HEK293 (cell line): Measurements from ENCODE around the gene NMRK2.
A peak's percentile ranks its signal among the peaks of the same experiment; 100 is the strongest.

Source experiments
- CTCF ChIA-PET: fragments of 350-600 bp; formaldehyde crosslinking; extraction: SDS; loops from one replicate; lab custom pipeline; 2021; ENCODE audit warnings: antibody characterized with exemption; lab: Yijun Ruan, JAX
- POLR2A ChIA-PET: fragments of 300-600 bp; formaldehyde crosslinking; extraction: SDS; loops from one replicate; lab custom pipeline; 2020; ENCODE audit warnings: antibody characterized with exemption, inconsistent platforms; lab: Yijun Ruan, JAX
- H3K27ac ChIP-seq: fragments of 200-500 bp; sonication (Bioruptor generic); 2 replicates; pipeline ENCODE4 v1.5.1; 2014; ENCODE audit warnings: low read depth, low read length, control low read depth, inconsistent platforms; ENCODE audit errors: extremely low read depth
- H3K36me3 ChIP-seq, 2 experiments: fragments of 200-500 bp in 1 of 2; sonication (Bioruptor generic) in 1 of 2; 1 replicate in 1 of 2; 2 replicates in 1 of 2; pipeline ENCODE4 v1.5.1; 2014 to 2017; ENCODE audit warnings: inconsistent platforms in 2 of 2, low read length in 2 of 2; ENCODE audit not compliant: control insufficient read depth in 2 of 2, insufficient read depth in 1 of 2
- H3K4me1 ChIP-seq: fragments of 200-500 bp; sonication (Bioruptor generic); 2 replicates; pipeline ENCODE4 v1.5.1; 2014; ENCODE audit warnings: mild to moderate bottlenecking, low read length, inconsistent platforms; ENCODE audit not compliant: control insufficient read depth, insufficient read depth
- H3K4me3 ChIP-seq: 2 replicates; pipeline ENCODE4 v1.5.1; 2011; ENCODE audit warnings: low read depth, mild to moderate bottlenecking, control low read depth, low read length, moderate library complexity
- H3K9me3 ChIP-seq: fragments of 200-500 bp; sonication (Bioruptor generic); 2 replicates; pipeline ENCODE4 v1.5.1; 2014; ENCODE audit warnings: low read depth, low read length, inconsistent platforms; ENCODE audit not compliant: control insufficient read depth, insufficient read depth
- HIC1 ChIP-seq: fragments of 450-650 bp; formaldehyde crosslinking; IDR thresholded peaks from 2 replicates; pipeline ENCODE4 v1.5.1; 2016; ENCODE audit warnings: missing biosample characterization, missing genetic modification characterization
- IKZF3 ChIP-seq: fragments of 450-650 bp; IDR thresholded peaks from 2 replicates; pipeline ENCODE4 v1.5.0; 2018; ENCODE audit warnings: missing biosample characterization, mild to moderate bottlenecking, missing genetic modification characterization, moderate library complexity
- KLF8 ChIP-seq: fragments of 450-650 bp; formaldehyde crosslinking; IDR thresholded peaks from 2 replicates; pipeline ENCODE4 v1.5.1; 2016; ENCODE audit warnings: missing biosample characterization, missing genetic modification characterization
- PRDM10 ChIP-seq: fragments of 450-650 bp; formaldehyde crosslinking; IDR thresholded peaks from 2 replicates; pipeline ENCODE4 v1.5.1; 2016; ENCODE audit warnings: missing biosample characterization, missing genetic modification characterization
- PRDM4 ChIP-seq: fragments of 450-650 bp; formaldehyde crosslinking; IDR thresholded peaks from 2 replicates; pipeline ENCODE4 v1.5.1; 2017; ENCODE audit warnings: missing biosample characterization, missing genetic modification characterization
- ZNF184 ChIP-seq: fragments of 450-650 bp; IDR thresholded peaks from 2 replicates; pipeline ENCODE4 v1.5.1; 2018; ENCODE audit warnings: missing biosample characterization, mild to moderate bottlenecking, missing genetic modification characterization
- ZNF341 ChIP-seq: fragments of 450-650 bp; formaldehyde crosslinking; IDR thresholded peaks from 2 replicates; pipeline ENCODE4; 2016; ENCODE audit warnings: low read depth, missing biosample characterization, missing genetic modification characterization
- ZNF394 ChIP-seq: fragments of 450-650 bp; formaldehyde crosslinking; IDR thresholded peaks from 2 replicates; pipeline ENCODE4 v1.5.1; 2016; ENCODE audit warnings: missing biosample characterization, missing genetic modification characterization, mild to moderate bottlenecking, moderate library complexity, borderline replicate concordance
- ZNF488 ChIP-seq: fragments of 450-650 bp; formaldehyde crosslinking; IDR thresholded peaks from 2 replicates; pipeline ENCODE4 v1.5.1; 2016; ENCODE audit warnings: missing biosample characterization, missing genetic modification characterization
- ZNF549 ChIP-seq: fragments of 450-650 bp; IDR thresholded peaks from 2 replicates; pipeline ENCODE4 v1.5.1; 2018; ENCODE audit warnings: missing biosample characterization, missing genetic modification characterization, mild to moderate bottlenecking, inconsistent platforms, moderate library complexity
- ZNF600 ChIP-seq: fragments of 450-650 bp; formaldehyde crosslinking; IDR thresholded peaks from 2 replicates; pipeline ENCODE4 v1.5.1; 2016; ENCODE audit warnings: missing biosample characterization, missing genetic modification characterization
- ZXDB ChIP-seq: fragments of 450-650 bp; formaldehyde crosslinking; IDR thresholded peaks from 2 replicates; pipeline ENCODE4 v1.5.1; 2016; ENCODE audit warnings: missing biosample characterization, missing genetic modification characterization
- TF ChIP-seq, protein P1 (sequence below): fragments of 450-650 bp; IDR thresholded peaks from 2 replicates; pipeline ENCODE4 v1.5.1; 2018; ENCODE audit warnings: missing biosample characterization, mild to moderate bottlenecking, missing genetic modification characterization
- TF ChIP-seq, protein P2 (sequence below): fragments of 450-650 bp; formaldehyde crosslinking; IDR thresholded peaks from 2 replicates; pipeline ENCODE4 v1.5.1; 2016; ENCODE audit warnings: missing biosample characterization, missing genetic modification characterization
- TF ChIP-seq, protein P3 (sequence below): fragments of 450-650 bp; formaldehyde crosslinking; IDR thresholded peaks from 2 replicates; pipeline ENCODE4 v1.5.1; 2016; ENCODE audit warnings: missing biosample characterization, missing genetic modification characterization

Gene NMRK2

GRCh38 chr19:3975144-3975543, 42.3 kb downstream of the NMRK2 start:
- CTCF ChIA-PET: interaction anchor here (1.2 kb wide), 1 partner anchor 12 kb away, joined by 4 read pairs; no protein-coding TSS in a partner anchor
- H3K27ac ChIP-seq: no peak overlapping the region
- no peaks in the 10 kb centered on the region for H3K9me3 ChIP-seq
- no peak overlapping the region for H3K4me3 ChIP-seq
- POLR2A ChIA-PET: interaction anchor here (0.8 to 2.8 kb wide), 5 partner anchors 11 to 42 kb away, joined by 3 to 24 read pairs (median 4); partner anchors contain the start of genes EEF2 and NMRK2
- no peaks in the 10 kb centered on the region for H3K4me1 ChIP-seq
- TF ChIP-seq PRDM10 (tag by site-specific recombination): peak; percentile 89
- TF ChIP-seq HIC1 (tag by site-specific recombination): peak; percentile 49
- TF ChIP-seq KLF8 (tag by site-specific recombination): peak; percentile 41; the same call in 1 of the 2 replicates
- no peak for TF ChIP-seq ZNF488 (tag by site-specific recombination)
- TF ChIP-seq, all 188 proteins: peak for 3
- H3K36me3 ChIP-seq: peaks cover 18 to 50% of the 10 kb centered on the region in 2 experiments; a peak in 2 of 3 replicates

- CTCF ChIA-PET: interaction anchor here (1.2 kb wide), 1 partner anchor 12 kb away, joined by 4 read pairs; no protein-coding TSS in a partner anchor
- Histone ChIP-seq H3K4me3 (no peak overlapping the region), H3K4me1 (no peaks in the 10 kb centered on the region), H3K27ac (no peak overlapping the region), H3K36me3 (peaks cover 18 to 55% of the 10 kb centered on the region in 2 experiments; a peak in 2 of 3 replicates), H3K9me3 (no peaks in the 10 kb centered on the region)
- POLR2A ChIA-PET: interaction anchor here (0.6 to 2.8 kb wide), 5 partner anchors 10 to 168 kb away, joined by 3 to 24 read pairs (median 4); partner anchors contain the start of genes EEF2 and NMRK2
- TF ChIP-seq IKZF3 (peak; percentile 28; the same call in 1 of the 2 replicates), ZNF549 (tag by site-specific recombination) (no peak), PRDM4 (tag by site-specific recombination) (peak; percentile 56; the same call in 1 of the 2 replicates), ZXDB (0 out of 2 replicates have a peak, but pooled peaks have one; percentile 15), ZNF600 (tag by site-specific recombination) (peak; percentile 95), ZNF394 (tag by site-specific recombination) (no peak), ZNF341 (tag by site-specific recombination) (no peak), ZNF184 (tag by site-specific recombination) (no peak)
- TF ChIP-seq, protein P1, sequence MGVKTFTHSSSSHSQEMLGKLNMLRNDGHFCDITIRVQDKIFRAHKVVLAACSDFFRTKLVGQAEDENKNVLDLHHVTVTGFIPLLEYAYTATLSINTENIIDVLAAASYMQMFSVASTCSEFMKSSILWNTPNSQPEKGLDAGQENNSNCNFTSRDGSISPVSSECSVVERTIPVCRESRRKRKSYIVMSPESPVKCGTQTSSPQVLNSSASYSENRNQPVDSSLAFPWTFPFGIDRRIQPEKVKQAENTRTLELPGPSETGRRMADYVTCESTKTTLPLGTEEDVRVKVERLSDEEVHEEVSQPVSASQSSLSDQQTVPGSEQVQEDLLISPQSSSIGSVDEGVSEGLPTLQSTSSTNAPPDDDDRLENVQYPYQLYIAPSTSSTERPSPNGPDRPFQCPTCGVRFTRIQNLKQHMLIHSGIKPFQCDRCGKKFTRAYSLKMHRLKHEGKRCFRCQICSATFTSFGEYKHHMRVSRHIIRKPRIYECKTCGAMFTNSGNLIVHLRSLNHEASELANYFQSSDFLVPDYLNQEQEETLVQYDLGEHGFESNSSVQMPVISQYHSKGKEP (tag by site-specific recombination): peak; percentile 55; the same call in 1 of the 2 replicates
- TF ChIP-seq, protein P2, sequence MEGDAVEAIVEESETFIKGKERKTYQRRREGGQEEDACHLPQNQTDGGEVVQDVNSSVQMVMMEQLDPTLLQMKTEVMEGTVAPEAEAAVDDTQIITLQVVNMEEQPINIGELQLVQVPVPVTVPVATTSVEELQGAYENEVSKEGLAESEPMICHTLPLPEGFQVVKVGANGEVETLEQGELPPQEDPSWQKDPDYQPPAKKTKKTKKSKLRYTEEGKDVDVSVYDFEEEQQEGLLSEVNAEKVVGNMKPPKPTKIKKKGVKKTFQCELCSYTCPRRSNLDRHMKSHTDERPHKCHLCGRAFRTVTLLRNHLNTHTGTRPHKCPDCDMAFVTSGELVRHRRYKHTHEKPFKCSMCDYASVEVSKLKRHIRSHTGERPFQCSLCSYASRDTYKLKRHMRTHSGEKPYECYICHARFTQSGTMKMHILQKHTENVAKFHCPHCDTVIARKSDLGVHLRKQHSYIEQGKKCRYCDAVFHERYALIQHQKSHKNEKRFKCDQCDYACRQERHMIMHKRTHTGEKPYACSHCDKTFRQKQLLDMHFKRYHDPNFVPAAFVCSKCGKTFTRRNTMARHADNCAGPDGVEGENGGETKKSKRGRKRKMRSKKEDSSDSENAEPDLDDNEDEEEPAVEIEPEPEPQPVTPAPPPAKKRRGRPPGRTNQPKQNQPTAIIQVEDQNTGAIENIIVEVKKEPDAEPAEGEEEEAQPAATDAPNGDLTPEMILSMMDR (tag by site-specific recombination): no peak
- TF ChIP-seq, protein P3, sequence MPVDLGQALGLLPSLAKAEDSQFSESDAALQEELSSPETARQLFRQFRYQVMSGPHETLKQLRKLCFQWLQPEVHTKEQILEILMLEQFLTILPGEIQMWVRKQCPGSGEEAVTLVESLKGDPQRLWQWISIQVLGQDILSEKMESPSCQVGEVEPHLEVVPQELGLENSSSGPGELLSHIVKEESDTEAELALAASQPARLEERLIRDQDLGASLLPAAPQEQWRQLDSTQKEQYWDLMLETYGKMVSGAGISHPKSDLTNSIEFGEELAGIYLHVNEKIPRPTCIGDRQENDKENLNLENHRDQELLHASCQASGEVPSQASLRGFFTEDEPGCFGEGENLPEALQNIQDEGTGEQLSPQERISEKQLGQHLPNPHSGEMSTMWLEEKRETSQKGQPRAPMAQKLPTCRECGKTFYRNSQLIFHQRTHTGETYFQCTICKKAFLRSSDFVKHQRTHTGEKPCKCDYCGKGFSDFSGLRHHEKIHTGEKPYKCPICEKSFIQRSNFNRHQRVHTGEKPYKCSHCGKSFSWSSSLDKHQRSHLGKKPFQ: no peak
These were observed 42.8 kb downstream of the NMRK2 start for GRCh38 chr19:3975637-3976087.
